NCI-H446 treated with DMSO at 0.1 percent for 48 hours (cell line): ENCODE results near the gene IL32.
"Not testable (repeated sequence)": the region's sequence is repeated elsewhere in the genome, so short reads cannot be mapped to it uniquely, and the experiment has no call there.

Experiments
- DNase-seq: peaks from one replicate; lab custom pipeline; 2025; lab: John Stamatoyannopoulos, UW

The IL32 gene

GRCh38 chr16:3070608-3071111, 5.2 kb downstream of the IL32 start:
- no peak for DNase-seq

GRCh38 chr16:3071655-3072054, 6.2 kb downstream of the IL32 start:
- DNase-seq = no peak

GRCh38 chr16:3072148-3072547, 6.7 kb downstream of the IL32 start:
- not testable (repeated sequence) for DNase-seq

- not testable (repeated sequence) for DNase-seq
Observed at GRCh38 chr16:3072576-3073263, 7.3 kb downstream of the IL32 start.

- DNase-seq = no peak
Observed at GRCh38 chr16:3073448-3073847, 8.0 kb downstream of the IL32 start.

GRCh38 chr16:3074860-3075522, 9.6 kb downstream of the IL32 start:
- DNase-seq = no peak

- DNase-seq = no peak
Observed at GRCh38 chr16:3075523-3075915, 10.1 kb downstream of the IL32 start.

GRCh38 chr16:3075946-3076345, 10.5 kb downstream of the IL32 start:
- not testable (repeated sequence) for DNase-seq

- no peak for DNase-seq
Observed at GRCh38 chr16:3076577-3076976, 11.1 kb downstream of the IL32 start.

GRCh38 chr16:3080024-3080423, 14.6 kb downstream of the IL32 start:
- DNase-seq = no peak

- not testable (repeated sequence) for DNase-seq
Observed at GRCh38 chr16:3081957-3082356, 16.5 kb downstream of the IL32 start.

- DNase-seq = not testable (repeated sequence)
Observed at GRCh38 chr16:3083408-3083807, 18.0 kb downstream of the IL32 start.

GRCh38 chr16:3084491-3084890, 19.1 kb downstream of the IL32 start:
- DNase-seq = no peak

- DNase-seq = no peak
Observed at GRCh38 chr16:3084969-3085670, 19.7 kb downstream of the IL32 start.

GRCh38 chr16:3085868-3086595, 20.6 kb downstream of the IL32 start:
- DNase-seq = no peak

- DNase-seq = no peak
Observed at GRCh38 chr16:3086596-3087242, 21.3 kb downstream of the IL32 start.

- DNase-seq = no peak
Observed at GRCh38 chr16:3087243-3088235, 22.1 kb downstream of the IL32 start.

GRCh38 chr16:3088450-3088849, 23.0 kb downstream of the IL32 start:
- no peak for DNase-seq

GRCh38 chr16:3088925-3089716, 23.7 kb downstream of the IL32 start:
- DNase-seq = no peak
